HG03039 (cell line): ENCODE measurements around the gene AGTR1.
"Not testable (repeated sequence)": the region's sequence is repeated elsewhere in the genome, so short reads cannot be mapped to it uniquely, and the experiment has no call there.

Source experiments
- ATAC-seq: cut with Tn5 transposase; IDR thresholded peaks from one replicate; pipeline ENCODE4 v1.9.1; 2021; ENCODE audit warnings: mild to moderate bottlenecking, moderate library complexity; ENCODE audit not compliant: unreplicated experiment

The AGTR1 gene

GRCh38 chr3:148717885-148718561 lies 20.3 kb downstream of the AGTR1 start:
- ATAC-seq = no peak

- no peak for ATAC-seq
Measured at GRCh38 chr3:148718982-148719862, 21.5 kb downstream of the AGTR1 start.

- no peak for ATAC-seq
Measured at GRCh38 chr3:148720873-148721272, 23.2 kb downstream of the AGTR1 start.

GRCh38 chr3:148723631-148724030 lies 25.9 kb downstream of the AGTR1 start:
- ATAC-seq = no peak

- no peak for ATAC-seq
Measured at GRCh38 chr3:148727231-148727630, 29.5 kb downstream of the AGTR1 start.

GRCh38 chr3:148728753-148729152 lies 31.1 kb downstream of the AGTR1 start:
- no peak for ATAC-seq

GRCh38 chr3:148729476-148730055 lies 31.9 kb downstream of the AGTR1 start:
- no peak for ATAC-seq

- no peak for ATAC-seq
Measured at GRCh38 chr3:148730676-148731075, 33.0 kb downstream of the AGTR1 start.

GRCh38 chr3:148735597-148735996 lies 37.9 kb downstream of the AGTR1 start:
- no peak for ATAC-seq

GRCh38 chr3:148736086-148736485 lies 38.4 kb downstream of the AGTR1 start:
- no peak for ATAC-seq

GRCh38 chr3:148737104-148737530 lies 39.4 kb downstream of the AGTR1 start:
- no peak for ATAC-seq

- no peak for ATAC-seq
Measured at GRCh38 chr3:148739720-148740119, 42.0 kb downstream of the AGTR1 start.

- ATAC-seq = no peak
Measured at GRCh38 chr3:148740291-148740690, 42.6 kb downstream of the AGTR1 start.

- no peak for ATAC-seq
Measured at GRCh38 chr3:148741219-148741618, 43.5 kb downstream of the AGTR1 start.

GRCh38 chr3:148742118-148742517 lies 44.4 kb downstream of the AGTR1 start:
- ATAC-seq = no peak

- ATAC-seq = no peak
Measured at GRCh38 chr3:148746053-148746452, 48.4 kb downstream of the AGTR1 start.

GRCh38 chr3:148748283-148748682 lies 50.6 kb downstream of the AGTR1 start:
- no peak for ATAC-seq

- no peak for ATAC-seq
Measured at GRCh38 chr3:148750296-148750695, 52.6 kb downstream of the AGTR1 start.

- ATAC-seq = no peak
Measured at GRCh38 chr3:148751461-148751860, 53.8 kb downstream of the AGTR1 start.

- ATAC-seq = not testable (repeated sequence)
Measured at GRCh38 chr3:148753385-148753784, 55.7 kb downstream of the AGTR1 start.

- ATAC-seq = no peak
Measured at GRCh38 chr3:148755570-148755969, 57.9 kb downstream of the AGTR1 start.

GRCh38 chr3:148756311-148756710 lies 58.6 kb downstream of the AGTR1 start:
- ATAC-seq = no peak
